ENCODE measurements around the gene EXOSC9.
A peak's percentile ranks its signal among the peaks of the same experiment; 100 is the strongest.

EXOSC9 gene

DNA sequence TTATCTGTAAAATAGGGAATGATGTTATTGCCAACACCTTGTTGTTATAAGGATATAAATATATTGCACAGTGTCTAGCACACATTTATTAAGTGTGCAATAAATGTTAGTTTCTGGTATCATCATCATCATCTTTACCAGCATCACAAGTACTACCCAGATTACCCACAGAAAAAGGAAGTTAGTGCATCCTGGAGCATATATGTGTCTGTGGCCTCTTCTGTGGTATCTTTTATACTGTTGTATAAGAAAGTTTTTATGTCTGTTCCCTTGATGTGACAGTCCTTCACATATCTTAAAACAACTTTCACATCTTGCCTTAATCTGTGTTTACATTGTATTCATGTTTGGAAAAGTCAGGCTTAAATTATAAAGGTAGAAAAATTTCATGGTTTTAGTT, 10.0 kb downstream of the EXOSC9 start:
- Histone ChIP-seq H3K27ac (ENCODE audit: low read length) (no peak overlapping the region), H3K36me3 (ENCODE audit: control insufficient read depth, low read depth, low read length) (peaks cover 91% of the 10 kb centered on the region), H3K4me3 (ENCODE audit: low read length) (no peak overlapping the region), H3K4me1 (ENCODE audit: control insufficient read depth, low read depth, low read length) (no peaks in the 10 kb centered on the region), H3K27me3 (ENCODE audit: control insufficient read depth, insufficient read depth, low read length) (no peaks in the 10 kb centered on the region), H3K9ac (ENCODE audit: low read length) (no peak overlapping the region), H3K9me3 (ENCODE audit: control insufficient read depth, low read depth, low read length) (no peaks in the 10 kb centered on the region)

GRCh38 chr4:121814756-121815155, 13.6 kb downstream of the EXOSC9 start:
- Histone ChIP-seq H3K4me3 (ENCODE audit: low read length) (no peak overlapping the region), H3K9me3 (ENCODE audit: control insufficient read depth, low read depth, low read length) (no peaks in the 10 kb centered on the region), H3K9ac (ENCODE audit: low read length) (no peak overlapping the region), H3K27me3 (ENCODE audit: control insufficient read depth, insufficient read depth, low read length) (no peaks in the 10 kb centered on the region), H3K27ac (ENCODE audit: low read length) (no peak overlapping the region), H3K36me3 (ENCODE audit: control insufficient read depth, low read depth, low read length) (peaks cover 94% of the 10 kb centered on the region), H3K4me1 (ENCODE audit: control insufficient read depth, low read depth, low read length) (no peaks in the 10 kb centered on the region)

GRCh38 chr4:121817006-121817405, 15.9 kb downstream of the EXOSC9 start:
- Histone ChIP-seq H3K9ac (ENCODE audit: low read length) (no peak overlapping the region), H3K27ac (ENCODE audit: low read length) (no peak overlapping the region), H3K36me3 (ENCODE audit: control insufficient read depth, low read depth, low read length) (peaks cover 96% of the 10 kb centered on the region), H3K4me3 (ENCODE audit: low read length) (no peak overlapping the region), H3K27me3 (ENCODE audit: control insufficient read depth, insufficient read depth, low read length) (no peaks in the 10 kb centered on the region), H3K4me1 (ENCODE audit: control insufficient read depth, low read depth, low read length) (peaks cover 4% of the 10 kb centered on the region), H3K9me3 (ENCODE audit: control insufficient read depth, low read depth, low read length) (no peaks in the 10 kb centered on the region)

- no peaks in the 10 kb centered on the region for H3K9me3 ChIP-seq (ENCODE audit: control insufficient read depth, low read depth, low read length)
- H3K4me1 ChIP-seq (ENCODE audit: control insufficient read depth, low read depth, low read length) = peaks cover 8% of the 10 kb centered on the region
- H3K4me3 ChIP-seq (ENCODE audit: low read length) = no peak overlapping the region
- H3K9ac ChIP-seq (ENCODE audit: low read length) = no peak overlapping the region
- no peak overlapping the region for H3K27ac ChIP-seq (ENCODE audit: low read length)
- H3K36me3 ChIP-seq (ENCODE audit: control insufficient read depth, low read depth, low read length) = peaks cover 92% of the 10 kb centered on the region
- H3K27me3 ChIP-seq (ENCODE audit: control insufficient read depth, insufficient read depth, low read length) = no peaks in the 10 kb centered on the region
These were observed 16.6 kb downstream of the EXOSC9 start for GRCh38 chr4:121817701-121818100.

GRCh38 chr4:121818215-121818614, 17.1 kb downstream of the EXOSC9 start:
- Histone ChIP-seq H3K27ac (ENCODE audit: low read length) (no peak overlapping the region), H3K9ac (ENCODE audit: low read length) (no peak overlapping the region), H3K9me3 (ENCODE audit: control insufficient read depth, low read depth, low read length) (no peaks in the 10 kb centered on the region), H3K36me3 (ENCODE audit: control insufficient read depth, low read depth, low read length) (peaks cover 87% of the 10 kb centered on the region), H3K27me3 (ENCODE audit: control insufficient read depth, insufficient read depth, low read length) (no peaks in the 10 kb centered on the region), H3K4me1 (ENCODE audit: control insufficient read depth, low read depth, low read length) (peaks cover 8% of the 10 kb centered on the region), H3K4me3 (ENCODE audit: low read length) (no peak overlapping the region)

DNA sequence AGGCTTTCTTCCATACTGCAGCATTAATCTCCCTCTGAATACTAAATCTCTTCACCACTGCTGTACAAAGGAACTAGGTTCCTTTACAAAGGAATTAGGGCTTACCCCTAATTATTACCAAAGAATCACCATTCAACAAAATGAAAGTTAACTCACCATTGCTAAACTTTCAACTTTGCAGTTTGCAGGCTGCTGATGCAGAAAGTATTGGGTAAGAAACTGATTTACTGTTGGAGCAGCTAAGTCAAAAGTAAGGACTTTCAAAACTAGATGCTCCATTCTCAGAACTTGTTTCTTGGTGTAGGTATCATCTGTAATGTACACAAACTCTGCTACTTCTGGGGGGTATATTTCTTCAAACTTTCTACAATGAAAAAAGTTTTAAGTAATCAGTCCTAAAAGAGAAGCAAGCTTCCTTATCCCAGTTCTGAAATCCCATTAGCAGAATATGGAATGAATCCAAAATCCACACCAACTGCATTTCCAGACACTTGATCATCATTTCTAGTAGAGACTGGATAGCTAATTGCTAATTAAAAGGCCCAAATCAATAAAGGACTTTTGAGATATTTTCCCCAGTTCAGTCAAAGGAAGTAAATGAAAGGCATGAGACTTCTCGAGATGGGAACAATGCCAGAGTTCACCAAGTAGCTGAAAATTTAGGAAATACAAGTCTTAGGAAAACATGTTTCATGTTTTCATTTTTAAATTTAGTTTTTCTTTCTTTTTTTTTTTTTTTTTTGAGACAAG, 18.3 kb downstream of the EXOSC9 start:
- Histone ChIP-seq H3K36me3 (ENCODE audit: control insufficient read depth, low read depth, low read length) (peaks cover 75% of the 10 kb centered on the region), H3K9me3 (ENCODE audit: control insufficient read depth, low read depth, low read length) (no peaks in the 10 kb centered on the region), H3K9ac (ENCODE audit: low read length) (no peak overlapping the region), H3K27ac (ENCODE audit: low read length) (no peak overlapping the region), H3K4me1 (ENCODE audit: control insufficient read depth, low read depth, low read length) (peaks cover 8% of the 10 kb centered on the region), H3K27me3 (ENCODE audit: control insufficient read depth, insufficient read depth, low read length) (no peaks in the 10 kb centered on the region), H3K4me3 (ENCODE audit: low read length) (no peak overlapping the region)

- Histone ChIP-seq H3K9ac (ENCODE audit: low read length) (no peak overlapping the region), H3K4me3 (ENCODE audit: low read length) (peak overlapping the region; percentile 95), H3K27me3 (ENCODE audit: control insufficient read depth, insufficient read depth, low read length) (no peaks in the 10 kb centered on the region), H3K36me3 (ENCODE audit: control insufficient read depth, low read depth, low read length) (peaks cover 50% of the 10 kb centered on the region), H3K27ac (ENCODE audit: low read length) (no peak overlapping the region), H3K9me3 (ENCODE audit: control insufficient read depth, low read depth, low read length) (no peaks in the 10 kb centered on the region), H3K4me1 (ENCODE audit: control insufficient read depth, low read depth, low read length) (peaks cover 8% of the 10 kb centered on the region)
These were observed 20.9 kb downstream of the EXOSC9 start for GRCh38 chr4:121822047-121822446.

GRCh38 chr4:121822796-121823504, 21.8 kb downstream of the EXOSC9 start:
- Histone ChIP-seq H3K4me3 (ENCODE audit: low read length) (peak overlapping the region; percentile 95), H3K36me3 (ENCODE audit: control insufficient read depth, low read depth, low read length) (peaks cover 43% of the 10 kb centered on the region), H3K27ac (ENCODE audit: low read length) (peak overlapping the region; percentile 69), H3K27me3 (ENCODE audit: control insufficient read depth, insufficient read depth, low read length) (no peaks in the 10 kb centered on the region), H3K9ac (ENCODE audit: low read length) (peak overlapping the region; percentile 94), H3K4me1 (ENCODE audit: control insufficient read depth, low read depth, low read length) (peaks cover 8% of the 10 kb centered on the region), H3K9me3 (ENCODE audit: control insufficient read depth, low read depth, low read length) (no peaks in the 10 kb centered on the region)

GRCh38 chr4:121823505-121824170, 22.5 kb downstream of the EXOSC9 start, which contains the start of gene CCNA2:
Gene CCNA2, minus strand, starts transcription at chr4:121823883. Its CDS starts 255 bp downstream, at chr4:121823628.
- H3K27me3 ChIP-seq (ENCODE audit: control insufficient read depth, insufficient read depth, low read length) = no peaks in the 10 kb centered on the region
- H3K4me1 ChIP-seq (ENCODE audit: control insufficient read depth, low read depth, low read length) = peaks cover 8% of the 10 kb centered on the region
- peaks cover 36% of the 10 kb centered on the region for H3K36me3 ChIP-seq (ENCODE audit: control insufficient read depth, low read depth, low read length)
- no peaks in the 10 kb centered on the region for H3K9me3 ChIP-seq (ENCODE audit: control insufficient read depth, low read depth, low read length)
- H3K9ac ChIP-seq (ENCODE audit: low read length) = peak within 1 kb of the TSS; percentile 94
- peak within 1 kb of the TSS; percentile 95 for H3K4me3 ChIP-seq (ENCODE audit: low read length)
- peak within 1 kb of the TSS; percentile 69 for H3K27ac ChIP-seq (ENCODE audit: low read length)

GRCh38 chr4:121824171-121824527, 23.0 kb downstream of the EXOSC9 start:
- Histone ChIP-seq H3K27me3 (ENCODE audit: control insufficient read depth, insufficient read depth, low read length) (no peaks in the 10 kb centered on the region), H3K9me3 (ENCODE audit: control insufficient read depth, low read depth, low read length) (no peaks in the 10 kb centered on the region), H3K4me1 (ENCODE audit: control insufficient read depth, low read depth, low read length) (peaks cover 8% of the 10 kb centered on the region), H3K4me3 (ENCODE audit: low read length) (peak overlapping the region; percentile 95), H3K27ac (ENCODE audit: low read length) (peak overlapping the region; percentile 69), H3K36me3 (ENCODE audit: control insufficient read depth, low read depth, low read length) (peaks cover 31% of the 10 kb centered on the region), H3K9ac (ENCODE audit: low read length) (peak overlapping the region; percentile 94)

DNA sequence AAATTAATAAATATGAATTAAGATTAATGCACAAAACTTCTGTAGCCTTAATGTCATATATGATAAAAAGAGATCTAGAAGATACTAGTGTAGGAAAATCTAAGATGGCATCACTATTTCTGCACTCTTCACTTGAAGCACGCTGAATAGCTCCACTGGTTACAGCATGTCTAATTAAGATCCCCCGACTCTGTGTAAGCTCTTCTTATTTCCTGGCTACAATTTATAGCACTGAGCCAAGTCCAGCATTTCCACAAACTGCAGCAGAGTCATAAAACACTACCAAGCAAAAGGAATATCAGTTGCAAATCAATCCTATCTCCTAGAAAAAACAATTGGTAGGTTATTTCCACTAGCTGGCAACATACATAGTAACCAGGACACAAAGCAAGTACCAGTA, 23.8 kb downstream of the EXOSC9 start:
- Histone ChIP-seq H3K36me3 (ENCODE audit: control insufficient read depth, low read depth, low read length) (peaks cover 25% of the 10 kb centered on the region), H3K9ac (ENCODE audit: low read length) (no peak overlapping the region), H3K4me1 (ENCODE audit: control insufficient read depth, low read depth, low read length) (peaks cover 8% of the 10 kb centered on the region), H3K4me3 (ENCODE audit: low read length) (no peak overlapping the region), H3K9me3 (ENCODE audit: control insufficient read depth, low read depth, low read length) (no peaks in the 10 kb centered on the region), H3K27me3 (ENCODE audit: control insufficient read depth, insufficient read depth, low read length) (no peaks in the 10 kb centered on the region), H3K27ac (ENCODE audit: low read length) (no peak overlapping the region)
